ENCODE data around the gene FIGNL1. TPM values are rescaled to one million over a fixed set of nuclear protein-coding genes. Genes with fewer than 3 reads are reported as not detected.

Gene FIGNL1
- total and polyA plus RNA-seq, 11 donors: 1.9 to 5.8 (median 3.8) TPM

DNA sequence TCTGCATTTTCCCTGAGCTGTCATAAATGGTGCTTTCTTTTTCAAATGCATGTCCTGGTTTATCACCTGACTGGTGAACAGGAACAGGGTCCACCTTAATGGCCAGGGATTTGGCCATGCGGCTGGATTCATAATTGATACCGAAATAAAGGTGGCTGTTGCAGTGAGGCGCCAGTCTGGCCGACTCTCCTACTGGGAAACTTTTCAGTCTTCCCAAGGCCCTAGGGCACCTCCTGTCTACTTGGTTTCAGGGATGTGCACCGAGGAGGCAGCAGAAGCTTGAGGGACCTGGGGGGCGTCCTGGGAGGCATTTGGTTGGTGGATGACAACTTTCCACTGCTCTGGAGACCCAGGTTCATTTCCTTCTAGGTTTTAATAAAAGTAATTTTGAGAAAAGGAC lies 46.4 kb upstream of the FIGNL1 start:
- intact Hi-C loops (cut with DNase I): no loop called here
- Histone ChIP-seq H3K9me3 (no peaks in the 10 kb centered on the region), H3K27ac (no peak overlapping the region), H3K36me3 (no peaks in the 10 kb centered on the region), H3K4me1 (peaks cover 0 to 16% (median 1%) of the 10 kb centered on the region in 12 donors), H3K27me3 (peaks cover 0 to 3% (median 0%) of the 10 kb centered on the region in 9 donors), H3K4me3 (no peak overlapping the region)
- TF ChIP-seq, protein P1, sequence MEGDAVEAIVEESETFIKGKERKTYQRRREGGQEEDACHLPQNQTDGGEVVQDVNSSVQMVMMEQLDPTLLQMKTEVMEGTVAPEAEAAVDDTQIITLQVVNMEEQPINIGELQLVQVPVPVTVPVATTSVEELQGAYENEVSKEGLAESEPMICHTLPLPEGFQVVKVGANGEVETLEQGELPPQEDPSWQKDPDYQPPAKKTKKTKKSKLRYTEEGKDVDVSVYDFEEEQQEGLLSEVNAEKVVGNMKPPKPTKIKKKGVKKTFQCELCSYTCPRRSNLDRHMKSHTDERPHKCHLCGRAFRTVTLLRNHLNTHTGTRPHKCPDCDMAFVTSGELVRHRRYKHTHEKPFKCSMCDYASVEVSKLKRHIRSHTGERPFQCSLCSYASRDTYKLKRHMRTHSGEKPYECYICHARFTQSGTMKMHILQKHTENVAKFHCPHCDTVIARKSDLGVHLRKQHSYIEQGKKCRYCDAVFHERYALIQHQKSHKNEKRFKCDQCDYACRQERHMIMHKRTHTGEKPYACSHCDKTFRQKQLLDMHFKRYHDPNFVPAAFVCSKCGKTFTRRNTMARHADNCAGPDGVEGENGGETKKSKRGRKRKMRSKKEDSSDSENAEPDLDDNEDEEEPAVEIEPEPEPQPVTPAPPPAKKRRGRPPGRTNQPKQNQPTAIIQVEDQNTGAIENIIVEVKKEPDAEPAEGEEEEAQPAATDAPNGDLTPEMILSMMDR (IDR thresholded peaks at IDR 0.05): no peak
- TF ChIP-seq POLR2A (IDR thresholded peaks at IDR 0.05): no peak
- 69 to 72% (median 71%) methylated on average over 6 of the region's 6 CpGs for WGBS, 4 donors
- no peak for DNase-seq
- no peak for ATAC-seq

DNA sequence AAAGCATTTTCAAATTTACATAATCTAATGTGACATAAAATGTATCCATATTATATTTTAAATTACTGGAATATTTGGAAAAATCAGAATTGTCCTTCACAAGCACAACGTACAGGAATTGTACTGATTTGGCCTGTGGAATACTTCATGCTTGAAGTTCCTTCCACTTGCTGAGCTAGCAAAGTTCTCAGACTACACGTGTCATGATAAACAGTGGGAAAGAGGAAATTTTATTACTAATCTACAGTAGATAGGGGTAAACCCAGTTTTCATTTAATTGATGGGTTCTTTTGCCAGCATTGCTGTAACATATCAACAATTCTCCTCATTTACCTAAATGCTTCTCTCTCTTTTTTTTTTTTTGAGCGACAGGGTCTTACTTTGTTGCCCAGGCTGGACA lies 45.6 kb upstream of the FIGNL1 start:
- H3K9me3 ChIP-seq: no peaks in the 10 kb centered on the region
- DNase-seq (no peak), ATAC-seq (no peak)
- intact Hi-C loops (cut with DNase I): no loop called here
- TF ChIP-seq, protein P1 (IDR thresholded peaks at IDR 0.05): no peak
- TF ChIP-seq POLR2A (IDR thresholded peaks at IDR 0.05): no peak
- H3K4me3 ChIP-seq: no peak overlapping the region
- no peaks in the 10 kb centered on the region for H3K36me3 ChIP-seq
- peaks cover 0 to 16% (median 0%) of the 10 kb centered on the region in 12 donors for H3K4me1 ChIP-seq
- 70 to 79% (median 74%) methylated on average over 3 of the region's 3 CpGs for WGBS, 4 donors
- H3K27me3 ChIP-seq: peaks cover 0 to 3% (median 0%) of the 10 kb centered on the region in 9 donors
- H3K27ac ChIP-seq: no peak overlapping the region

DNA sequence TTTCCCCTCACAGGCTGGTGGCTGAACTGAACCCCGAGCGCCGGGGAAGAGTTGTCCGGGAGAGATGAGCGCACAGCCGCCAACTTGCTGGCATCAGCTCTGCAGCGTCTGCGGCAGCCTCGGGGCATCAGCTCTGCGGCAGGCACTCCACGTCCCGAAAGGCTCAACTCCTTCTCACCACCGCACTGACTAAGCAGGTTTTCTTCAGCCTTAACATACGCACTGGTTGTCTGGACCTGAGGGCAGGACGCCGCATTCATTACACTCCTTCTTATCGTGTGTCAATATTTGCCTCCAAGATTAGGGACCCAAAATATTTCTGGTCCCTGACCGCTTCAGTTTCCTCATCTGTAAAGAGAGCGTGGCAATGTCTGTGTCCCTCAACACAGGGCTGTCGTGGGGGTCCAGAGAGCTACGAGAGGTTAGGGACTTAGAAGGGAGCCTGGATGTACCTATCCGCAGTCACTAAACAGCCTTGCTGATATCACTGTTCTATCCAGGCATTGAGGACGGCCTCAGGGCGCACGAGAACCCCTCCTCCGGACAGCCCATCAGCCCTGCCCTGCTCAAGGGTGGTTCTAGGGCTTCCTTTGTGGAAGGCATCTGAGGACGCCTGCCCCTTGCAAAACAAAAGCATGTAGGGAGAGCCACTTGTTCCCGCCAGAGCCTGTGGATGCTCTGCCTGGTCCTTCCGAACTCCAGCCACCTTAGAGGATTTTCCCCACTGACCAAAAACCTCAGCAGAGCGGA lies 42.8 kb upstream of the FIGNL1 start:
- Histone ChIP-seq H3K9me3 (peaks cover 0 to 5% (median 0%) of the 10 kb centered on the region in 12 donors), H3K4me1 (peaks cover 0 to 16% (median 0%) of the 10 kb centered on the region in 12 donors)
- WGBS, 4 donors: 91 to 93% (median 91%) methylated on average over 30 of the region's 30 CpGs

GRCh38 chr7:50491943-50492342 lies 41.8 kb upstream of the FIGNL1 start:
- ATAC-seq: no peak
- TF ChIP-seq POLR2A (IDR thresholded peaks at IDR 0.05): no peak
- TF ChIP-seq, protein P1 (IDR thresholded peaks at IDR 0.05): no peak
- Histone ChIP-seq H3K4me3 (no peak overlapping the region), H3K27me3 (peaks cover 0 to 3% (median 0%) of the 10 kb centered on the region in 9 donors), H3K36me3 (no peaks in the 10 kb centered on the region), H3K4me1 (peaks cover 0 to 8% (median 0%) of the 10 kb centered on the region in 12 donors), H3K27ac (no peak overlapping the region), H3K9me3 (peaks cover 0 to 5% (median 0%) of the 10 kb centered on the region in 12 donors)
- 70 to 86% (median 79%) methylated on average over 1 of the region's 1 CpG for WGBS, 4 donors
- intact Hi-C loops (cut with DNase I): no loop called here
- no peak for DNase-seq

More for the DNA sequence above, 42.8 kb upstream of the FIGNL1 start:
- TF ChIP-seq, protein P1 (IDR thresholded peaks at IDR 0.05): no peak
- TF ChIP-seq POLR2A (IDR thresholded peaks at IDR 0.05): no peak
- peaks cover 0 to 3% (median 0%) of the 10 kb centered on the region in 9 donors for H3K27me3 ChIP-seq
- DNase-seq (no peak), ATAC-seq (no peak)
- intact Hi-C loops (cut with DNase I): no loop called here
- no peaks in the 10 kb centered on the region for H3K36me3 ChIP-seq
- no peak overlapping the region for H3K27ac ChIP-seq
- no peak overlapping the region for H3K4me3 ChIP-seq
